Activated T-helper 2 cell treated with anti-CD3 and anti-CD28 coated beads, Interferon-gamma antibody, Interleukin-2, Interleukin-4, amounts not matched to agents 10 μg/mL and 5 μg/mL and 100 μg/mL, durations not matched to agents 14 hours and 24 hours and 36 hours (primary cell): ENCODE data around the gene RARG. TPM values are rescaled to one million over a fixed set of nuclear protein-coding genes. Genes with fewer than 3 reads are reported as not detected.

Experiments used
- DNase-seq: peaks from one replicate; pipeline ENCODE4 v3.0.0; 2021; ENCODE audit warnings: low spot score
- H3K27ac Mint-ChIP-seq: one replicate; pipeline ENCODE4 v1.8.0; 2021; ENCODE audit warnings: mixed read lengths
- H3K27me3 Mint-ChIP-seq: one replicate; pipeline ENCODE4 v1.8.0; 2021; ENCODE audit warnings: low read depth, mixed read lengths
- H3K36me3 Mint-ChIP-seq: one replicate; pipeline ENCODE4 v1.8.0; 2021; ENCODE audit warnings: low read depth, mixed read lengths
- H3K4me1 Mint-ChIP-seq: one replicate; pipeline ENCODE4 v1.8.0; 2021; ENCODE audit warnings: low read depth, mixed read lengths
- H3K4me3 Mint-ChIP-seq: one replicate; pipeline ENCODE4 v1.8.0; 2021; ENCODE audit warnings: low read depth, mild to moderate bottlenecking, moderate library complexity, mixed read lengths
- H3K9me3 Mint-ChIP-seq: one replicate; pipeline ENCODE4 v1.8.0; 2021; ENCODE audit warnings: mixed read lengths
- intact Hi-C: fragments of 100-400 bp; cut with micrococcal nuclease; formaldehyde crosslinking; loops from one replicate; pipeline ENCODE4 v1.15.1; 2023
- total RNA-seq: library from RNA; stranded (reverse); gene quantifications from 2 replicates; pipeline ENCODE4 v1.2.3, GENCODE V29; 2022

Gene RARG
- total RNA-seq, 1 donor from 2014 or later = 38.5 TPM

DNA sequence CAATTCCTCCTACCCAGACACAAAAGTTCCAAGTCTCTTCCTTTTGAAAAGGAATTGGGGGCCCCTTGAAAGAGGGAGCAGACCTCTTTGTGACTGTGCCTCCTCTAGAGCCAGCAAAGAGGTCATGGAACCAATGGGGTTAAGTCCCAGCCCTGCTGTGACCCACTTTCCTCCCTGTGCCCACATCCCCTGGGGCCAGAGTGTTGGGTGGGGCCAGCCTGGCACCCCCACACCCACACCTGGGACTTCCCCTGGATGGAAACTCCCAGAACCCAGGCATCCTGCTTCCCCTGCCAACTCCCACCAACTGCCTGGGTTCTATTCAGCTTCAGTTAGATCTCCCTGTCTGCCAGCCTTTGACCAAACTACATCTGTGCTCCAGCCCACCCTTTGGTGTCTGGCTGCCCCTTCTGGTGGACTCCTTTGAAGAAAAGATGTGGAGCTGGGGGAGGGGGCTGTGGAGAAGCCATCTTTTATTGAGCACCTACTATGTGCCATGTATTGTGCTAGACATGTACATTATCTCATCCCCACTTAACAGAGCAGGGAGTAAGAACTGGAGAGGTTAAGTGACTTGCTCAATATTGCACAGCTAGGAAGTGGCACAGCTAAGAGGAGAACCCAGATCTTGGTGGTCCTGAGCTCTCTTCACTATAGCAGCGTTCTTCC lies 4.6 kb upstream of the RARG start:
- no peaks in the 10 kb centered on the region for H3K9me3 Mint-ChIP-seq
- H3K27ac Mint-ChIP-seq = peak overlapping the region; percentile 30
- DNase-seq = no peak
- no peaks in the 10 kb centered on the region for H3K36me3 Mint-ChIP-seq
- H3K4me3 Mint-ChIP-seq = no peak overlapping the region
- intact Hi-C loops = loop anchor here (2.0 kb wide), 1 partner anchor 14 kb away; no protein-coding TSS in a partner anchor
- peaks cover 33% of the 10 kb centered on the region for H3K4me1 Mint-ChIP-seq
- H3K27me3 Mint-ChIP-seq = peaks cover 7% of the 10 kb centered on the region

DNA sequence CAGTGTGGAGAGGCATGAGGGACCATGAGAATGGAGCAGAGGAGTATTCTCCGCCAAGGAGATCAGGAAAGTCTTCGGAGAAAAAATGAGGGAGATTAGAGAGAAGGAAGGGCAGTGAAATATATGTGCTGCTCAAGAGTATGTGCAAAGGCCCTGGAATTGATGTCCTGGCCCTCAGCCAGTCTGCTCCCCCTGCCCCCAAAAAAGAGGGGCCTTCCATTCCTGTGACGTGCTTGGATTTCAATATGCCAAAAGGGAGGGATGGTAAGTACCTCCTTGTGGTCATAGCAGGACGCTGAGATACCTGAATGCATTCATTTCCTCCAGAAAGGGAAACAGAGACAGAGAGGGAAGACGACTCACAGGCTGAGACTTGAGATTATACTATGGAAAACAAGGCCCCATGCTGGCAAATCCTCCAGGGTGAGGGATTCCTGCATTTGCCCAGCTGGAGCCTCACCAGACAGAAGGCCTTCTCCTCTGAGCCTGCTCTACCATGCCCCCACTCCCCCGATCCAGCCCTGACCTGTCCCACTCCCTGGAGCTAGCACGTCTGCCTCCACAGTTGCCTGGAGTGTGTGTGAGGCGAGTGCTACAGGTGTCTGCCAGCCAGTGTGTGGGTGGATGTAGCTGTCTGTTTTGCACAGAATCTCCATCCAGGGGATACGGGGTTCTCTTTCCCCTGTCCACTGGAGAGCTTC lies 3.9 kb upstream of the RARG start:
- intact Hi-C loops = loop anchor here (2.0 kb wide), 1 partner anchor 13 kb away; no protein-coding TSS in a partner anchor
- no peaks in the 10 kb centered on the region for H3K9me3 Mint-ChIP-seq
- H3K4me3 Mint-ChIP-seq = no peak overlapping the region
- H3K36me3 Mint-ChIP-seq = no peaks in the 10 kb centered on the region
- peak overlapping the region; percentile 30 for H3K27ac Mint-ChIP-seq
- DNase-seq = no peak
- H3K27me3 Mint-ChIP-seq = peaks cover 3% of the 10 kb centered on the region
- peaks cover 34% of the 10 kb centered on the region for H3K4me1 Mint-ChIP-seq

DNA sequence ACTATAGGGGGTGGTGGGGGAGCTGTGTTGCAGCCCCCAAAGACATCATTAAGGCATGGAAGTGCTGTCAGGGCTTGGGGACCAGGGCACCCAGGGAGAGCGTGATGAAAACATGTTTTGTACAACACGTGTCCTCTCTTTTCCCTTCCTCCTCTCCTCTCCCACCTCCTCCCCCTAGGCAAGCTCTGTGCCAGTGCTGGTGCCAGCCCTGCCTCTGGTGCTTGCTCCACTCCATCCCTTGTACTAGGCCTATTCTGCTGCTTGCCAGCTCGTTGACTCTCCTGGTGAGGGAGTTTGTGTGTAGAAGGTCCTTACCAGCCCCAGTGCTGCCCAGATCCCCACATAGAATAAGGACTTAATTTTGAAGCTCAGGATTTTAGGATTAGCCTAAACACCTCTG lies 3.2 kb upstream of the RARG start:
- no peaks in the 10 kb centered on the region for H3K36me3 Mint-ChIP-seq
- H3K27ac Mint-ChIP-seq = no peak overlapping the region
- DNase-seq = no peak
- H3K27me3 Mint-ChIP-seq = peaks cover 2% of the 10 kb centered on the region
- intact Hi-C loops = no loop called here
- no peak overlapping the region for H3K4me3 Mint-ChIP-seq
- peaks cover 36% of the 10 kb centered on the region for H3K4me1 Mint-ChIP-seq
- no peaks in the 10 kb centered on the region for H3K9me3 Mint-ChIP-seq

DNA sequence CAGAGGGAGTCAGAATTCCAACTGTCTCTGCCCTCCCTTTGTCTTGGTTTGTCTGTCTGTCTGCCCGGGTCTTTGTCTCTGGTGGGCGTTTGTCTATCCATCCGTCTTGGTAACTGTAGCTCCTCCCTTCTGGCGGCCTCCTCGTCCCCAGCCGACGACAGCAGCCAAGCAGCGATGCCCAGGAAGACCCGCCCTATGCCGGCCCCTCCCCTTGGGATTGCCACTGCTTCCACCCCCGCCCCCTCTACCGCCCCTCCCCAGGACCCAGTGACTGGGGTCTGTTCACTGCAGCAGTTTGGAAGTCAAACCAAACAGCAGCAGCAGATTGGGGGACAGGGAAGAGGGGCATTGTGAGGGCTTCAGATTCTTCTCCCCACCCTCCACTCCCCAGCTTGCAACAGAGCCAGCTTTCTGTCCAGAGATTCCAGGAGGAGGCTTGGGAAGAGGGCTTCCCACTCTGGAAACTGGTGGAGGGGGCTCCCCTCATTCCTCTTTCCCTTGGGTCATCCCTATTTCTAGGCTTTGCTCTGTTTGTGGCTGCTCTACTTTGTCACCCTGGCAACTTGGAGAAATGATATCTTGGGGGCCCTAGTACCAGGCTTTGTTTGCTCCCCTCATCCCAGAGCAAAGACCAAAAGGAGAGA lies 2.4 kb upstream of the RARG start:
- intact Hi-C loops = no loop called here
- Mint-ChIP-seq H3K9me3 (no peaks in the 10 kb centered on the region), H3K27me3 (no peaks in the 10 kb centered on the region), H3K4me3 (no peak overlapping the region), H3K27ac (no peak overlapping the region), H3K36me3 (no peaks in the 10 kb centered on the region), H3K4me1 (peaks cover 36% of the 10 kb centered on the region)
- DNase-seq = no peak

DNA sequence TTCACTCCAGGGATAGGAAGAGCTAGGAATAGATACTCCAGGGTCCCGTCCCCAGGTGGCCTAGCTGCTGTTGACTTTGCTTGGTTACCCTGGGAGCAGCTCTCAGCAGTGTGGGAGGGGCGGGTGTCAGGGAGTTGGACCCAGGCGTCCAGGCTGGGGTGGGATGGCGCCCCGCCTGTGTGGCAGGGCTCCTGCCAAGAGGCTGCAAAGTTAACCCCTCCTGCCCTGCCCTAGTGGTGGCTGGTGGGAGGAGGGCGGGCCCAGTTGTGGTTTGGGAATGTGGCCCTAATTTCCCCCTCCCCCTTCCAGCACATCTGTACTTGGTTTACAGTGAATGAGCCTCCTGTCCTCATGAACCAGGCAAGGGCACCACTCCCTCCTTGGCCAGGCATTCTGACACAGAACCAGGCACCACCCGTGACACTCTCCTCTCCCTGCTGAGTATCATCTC lies 1.7 kb upstream of the RARG start:
- DNase-seq = no peak
- intact Hi-C loops = loop anchor here (2.0 kb wide), 1 partner anchor 19 kb away; a partner anchor contains a TSS
- no peak overlapping the region for H3K27ac Mint-ChIP-seq
- H3K4me3 Mint-ChIP-seq = peak overlapping the region; percentile 38
- peaks cover 38% of the 10 kb centered on the region for H3K4me1 Mint-ChIP-seq
- no peaks in the 10 kb centered on the region for H3K9me3 Mint-ChIP-seq
- H3K36me3 Mint-ChIP-seq = no peaks in the 10 kb centered on the region
- H3K27me3 Mint-ChIP-seq = no peaks in the 10 kb centered on the region

DNA sequence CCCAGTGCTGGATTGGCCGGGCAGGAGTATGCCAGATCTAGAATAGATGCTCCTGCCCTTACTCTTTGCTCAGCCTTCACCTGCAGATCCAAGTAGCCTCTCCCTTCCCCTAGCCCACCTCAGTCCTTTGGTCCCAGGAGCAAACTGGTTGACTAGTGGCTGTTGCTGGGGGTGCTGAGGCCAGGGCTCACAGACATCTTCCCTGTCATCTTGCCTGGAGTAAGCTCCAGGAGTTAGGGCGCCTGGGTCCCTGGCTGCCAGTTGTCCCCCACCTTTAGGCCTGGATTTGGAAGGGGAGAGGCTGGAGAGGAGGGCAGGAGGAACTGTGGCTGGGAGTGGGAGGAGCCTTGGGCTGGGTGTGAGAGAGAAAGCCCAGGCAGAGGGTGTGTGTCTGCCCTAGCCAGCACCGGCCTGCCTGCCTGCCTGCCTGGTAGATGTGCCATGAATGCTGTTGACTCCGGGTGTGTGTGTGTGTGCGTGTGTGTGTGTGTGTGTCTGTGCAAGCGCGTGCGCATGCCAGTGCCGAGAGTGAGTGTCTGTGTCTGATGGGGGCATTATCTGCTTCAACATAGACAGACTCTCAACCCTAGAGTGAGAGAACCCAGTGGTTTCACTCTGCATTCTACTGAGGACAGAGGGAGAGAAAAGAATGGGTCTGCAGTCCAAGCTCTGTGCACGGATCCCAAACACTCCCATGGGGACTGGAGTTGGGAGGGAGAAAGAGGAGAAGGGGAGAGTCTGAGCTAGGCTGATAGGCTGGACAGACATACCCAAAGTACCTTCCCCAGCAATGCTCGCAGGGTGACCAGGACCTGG lies 845 bp upstream of the RARG start:
- H3K4me3 Mint-ChIP-seq = peak overlapping the region; percentile 78
- H3K4me1 Mint-ChIP-seq = peaks cover 38% of the 10 kb centered on the region
- no peaks in the 10 kb centered on the region for H3K36me3 Mint-ChIP-seq
- H3K27me3 Mint-ChIP-seq = no peaks in the 10 kb centered on the region
- H3K9me3 Mint-ChIP-seq = no peaks in the 10 kb centered on the region
- peak overlapping the region; percentile 79 for H3K27ac Mint-ChIP-seq
- no peak for DNase-seq
- intact Hi-C loops = loop anchor here (1.0 to 2.0 kb wide), 2 partner anchors 12 to 20 kb away; a partner anchor contains a TSS

DNA sequence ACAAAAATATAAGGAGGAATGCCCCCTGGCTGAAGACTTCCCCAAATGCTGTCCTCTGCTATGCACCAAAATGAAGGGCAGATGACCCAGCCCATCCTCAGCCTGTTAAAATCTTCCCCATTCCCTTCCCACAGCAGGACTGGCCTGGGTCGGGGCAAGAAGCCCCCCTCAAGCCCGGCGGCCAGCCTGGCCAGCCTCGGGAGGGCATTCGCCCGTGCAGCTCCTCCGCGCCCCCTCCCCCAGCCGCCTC lies 413 bp downstream of the RARG start:
- no peaks in the 10 kb centered on the region for H3K27me3 Mint-ChIP-seq
- H3K36me3 Mint-ChIP-seq = peaks cover 5% of the 10 kb centered on the region
- intact Hi-C loops = no loop called here
- H3K9me3 Mint-ChIP-seq = no peaks in the 10 kb centered on the region
- H3K27ac Mint-ChIP-seq = no peak overlapping the region
- H3K4me3 Mint-ChIP-seq = peak overlapping the region; percentile 57
- DNase-seq = no peak
- H3K4me1 Mint-ChIP-seq = peaks cover 37% of the 10 kb centered on the region

DNA sequence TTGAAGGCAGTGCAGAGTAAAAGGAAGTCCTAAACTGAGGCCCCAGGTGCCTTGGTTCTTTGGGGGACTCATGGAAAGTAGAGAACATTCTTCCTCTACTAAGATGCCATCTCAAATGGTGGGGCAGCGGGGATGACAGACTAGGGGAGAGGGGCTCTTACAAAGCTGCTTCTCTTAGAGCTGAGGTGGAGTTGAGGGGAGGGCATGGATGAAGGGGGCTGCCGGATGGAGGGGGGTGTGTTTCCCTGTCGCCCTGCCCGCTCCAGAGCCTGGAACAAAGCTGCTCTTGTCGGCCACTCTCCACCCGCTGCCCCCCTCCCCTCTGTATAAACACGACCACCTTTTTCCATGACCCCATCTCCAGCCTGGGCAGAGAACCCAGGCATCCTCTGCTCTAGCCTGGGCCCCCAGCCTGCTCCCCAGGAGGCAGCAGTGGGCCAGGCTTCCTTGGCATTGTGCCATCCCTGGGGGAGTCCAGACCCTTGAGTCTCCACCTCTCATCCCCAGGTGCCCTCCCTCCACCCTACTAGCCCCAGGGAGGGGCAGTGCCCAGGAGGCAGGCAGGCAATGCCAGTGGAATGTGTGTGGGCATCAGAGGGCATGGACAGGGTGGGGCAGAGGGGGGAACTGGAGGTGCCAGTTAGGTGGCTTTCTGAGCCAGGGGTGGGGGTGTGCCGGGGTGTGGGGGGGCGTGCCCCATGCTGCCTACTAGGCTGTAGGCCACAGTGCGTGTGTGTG lies 1.7 kb downstream of the RARG start:
- no peak overlapping the region for H3K4me3 Mint-ChIP-seq
- no peaks in the 10 kb centered on the region for H3K9me3 Mint-ChIP-seq
- H3K36me3 Mint-ChIP-seq = peaks cover 10% of the 10 kb centered on the region
- peaks cover 27% of the 10 kb centered on the region for H3K4me1 Mint-ChIP-seq
- no peak overlapping the region for H3K27ac Mint-ChIP-seq
- DNase-seq = no peak
- no peaks in the 10 kb centered on the region for H3K27me3 Mint-ChIP-seq
- intact Hi-C loops = no loop called here

DNA sequence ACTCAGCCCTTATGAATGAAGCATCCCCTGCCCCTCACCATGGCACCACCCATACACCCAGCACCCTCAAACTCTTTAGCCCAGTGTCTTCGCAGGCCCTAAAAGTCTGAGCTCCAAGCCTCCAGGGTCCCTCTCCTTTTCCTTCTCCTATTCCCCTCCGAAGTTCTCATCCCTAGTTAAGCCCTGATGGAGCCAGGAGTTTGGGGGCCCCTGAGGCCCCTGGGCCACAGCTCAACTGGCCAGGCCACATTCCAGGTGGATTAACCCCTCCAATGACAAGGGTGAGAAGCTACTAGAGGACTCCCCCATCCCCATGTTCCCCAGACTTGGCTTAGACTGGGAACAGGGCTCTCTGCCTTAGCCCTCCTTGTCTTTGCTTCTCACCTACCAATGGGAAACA lies 2.6 kb downstream of the RARG start:
- H3K9me3 Mint-ChIP-seq = no peaks in the 10 kb centered on the region
- H3K27ac Mint-ChIP-seq = no peak overlapping the region
- no peak for DNase-seq
- peaks cover 15% of the 10 kb centered on the region for H3K36me3 Mint-ChIP-seq
- intact Hi-C loops = no loop called here
- H3K4me3 Mint-ChIP-seq = no peak overlapping the region
- H3K27me3 Mint-ChIP-seq = no peaks in the 10 kb centered on the region
- H3K4me1 Mint-ChIP-seq = peaks cover 34% of the 10 kb centered on the region

DNA sequence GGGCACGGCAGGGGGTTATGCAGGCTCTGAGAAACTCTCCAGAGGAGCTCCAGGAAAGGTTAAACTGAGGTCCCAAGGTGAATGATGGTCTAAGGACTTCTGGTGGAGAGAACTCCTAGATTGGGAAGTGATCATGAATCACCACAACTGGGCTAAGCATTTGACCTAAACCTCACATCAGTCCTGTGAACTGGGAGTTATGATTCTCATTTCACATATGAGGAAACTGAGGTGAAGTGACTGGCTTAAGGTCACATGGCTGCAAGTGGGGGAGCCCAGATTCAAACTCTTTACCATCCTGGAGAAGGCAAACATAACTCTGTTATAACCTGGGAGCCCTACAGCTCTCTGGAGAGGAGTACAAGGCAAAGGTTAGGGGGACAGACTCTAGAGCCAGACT lies 4.2 kb downstream of the RARG start:
- Mint-ChIP-seq H3K4me1 (peaks cover 39% of the 10 kb centered on the region), H3K9me3 (no peaks in the 10 kb centered on the region), H3K27me3 (no peaks in the 10 kb centered on the region), H3K36me3 (peaks cover 15% of the 10 kb centered on the region), H3K4me3 (no peak overlapping the region), H3K27ac (no peak overlapping the region)
- intact Hi-C loops = no loop called here
- no peak for DNase-seq

DNA sequence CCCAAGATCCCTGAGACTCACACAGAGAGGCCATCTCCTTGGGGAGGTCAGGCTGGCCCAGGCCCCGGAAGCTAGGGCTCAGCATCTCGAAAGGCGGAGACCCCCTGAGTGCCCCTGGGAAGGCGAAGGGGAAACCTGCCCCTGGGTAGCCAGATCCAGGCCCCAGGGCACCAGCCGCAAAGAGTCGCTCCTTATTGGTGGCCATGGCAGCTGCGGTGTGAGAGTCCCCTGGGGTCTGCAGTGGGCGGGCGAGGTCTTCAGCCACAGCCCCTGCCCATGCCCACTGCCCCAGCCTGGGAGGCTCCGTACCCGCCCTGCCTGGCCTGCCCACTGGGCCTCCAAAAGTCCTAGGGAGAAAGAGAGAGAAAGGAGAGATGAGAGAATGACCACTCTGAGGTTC lies 4.7 kb downstream of the RARG start:
- intact Hi-C loops = no loop called here
- Mint-ChIP-seq H3K36me3 (peaks cover 15% of the 10 kb centered on the region), H3K4me3 (no peak overlapping the region), H3K9me3 (no peaks in the 10 kb centered on the region), H3K27ac (no peak overlapping the region), H3K4me1 (peaks cover 38% of the 10 kb centered on the region), H3K27me3 (no peaks in the 10 kb centered on the region)
- no peak for DNase-seq

DNA sequence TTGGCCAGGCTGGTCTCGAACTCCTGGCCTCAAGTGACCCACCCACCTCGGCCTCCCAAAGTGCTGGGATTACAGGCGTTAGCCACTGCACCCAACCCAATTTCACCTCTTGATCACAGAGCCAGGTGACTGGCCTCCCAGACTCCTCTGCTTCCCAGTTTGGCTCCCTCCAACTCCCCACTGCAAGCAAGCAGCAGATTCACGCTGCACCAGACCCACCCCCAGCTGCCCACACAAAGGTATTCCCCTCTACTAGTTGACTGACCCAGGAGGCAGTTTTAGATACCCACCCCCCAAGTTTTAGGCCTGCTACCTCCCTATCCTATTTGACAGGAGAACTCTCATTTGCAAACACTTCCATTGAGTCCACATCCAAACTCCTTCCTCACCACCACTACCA lies 5.2 kb downstream of the RARG start:
- H3K27me3 Mint-ChIP-seq = no peaks in the 10 kb centered on the region
- peaks cover 42% of the 10 kb centered on the region for H3K4me1 Mint-ChIP-seq
- H3K4me3 Mint-ChIP-seq = no peak overlapping the region
- H3K36me3 Mint-ChIP-seq = peaks cover 15% of the 10 kb centered on the region
- DNase-seq = no peak
- H3K9me3 Mint-ChIP-seq = no peaks in the 10 kb centered on the region
- peak overlapping the region; percentile 28 for H3K27ac Mint-ChIP-seq
- intact Hi-C loops = no loop called here
